Effector CD8-positive, alpha-beta T cell (primary cell): ENCODE data around the gene KRT83.

Source experiments
- DNase-seq: peaks from one replicate; lab custom pipeline; 2025; lab: John Stamatoyannopoulos, UW
- total RNA-seq, 4 experiments: gene quantifications; one replicate each; lab custom pipeline; 2026; lab: John Stamatoyannopoulos, UW

KRT83 gene
- 0 reads per million in 4 experiments for total RNA-seq

- DNase-seq = no peak
Measured at GRCh38 chr12:52320784-52321400, at the start of gene KRT83. Gene KRT83, minus strand, starts transcription at chr12:52321398. Its CDS starts 63 bp downstream, at chr12:52321335.

GRCh38 chr12:52369809-52370208, 48.6 kb upstream of the KRT83 start:
- no peak for DNase-seq

GRCh38 chr12:52369211-52369610, 48.0 kb upstream of the KRT83 start:
- DNase-seq = no peak

GRCh38 chr12:52368508-52368907, 47.3 kb upstream of the KRT83 start:
- no peak for DNase-seq

GRCh38 chr12:52367876-52368275, 46.7 kb upstream of the KRT83 start:
- DNase-seq = no peak

- DNase-seq = no peak
Measured at GRCh38 chr12:52366738-52367485, 45.7 kb upstream of the KRT83 start, which contains the start of gene KRT85. Gene KRT85, minus strand, starts transcription at chr12:52367481. Its CDS starts 76 bp downstream, at chr12:52367405.

GRCh38 chr12:52364901-52365489, 43.8 kb upstream of the KRT83 start:
- DNase-seq = no peak

- no peak for DNase-seq
Measured at GRCh38 chr12:52364061-52364460, 42.9 kb upstream of the KRT83 start.

GRCh38 chr12:52363111-52363679, 42.0 kb upstream of the KRT83 start:
- no peak for DNase-seq

GRCh38 chr12:52362118-52362726, 41.0 kb upstream of the KRT83 start:
- no peak for DNase-seq

GRCh38 chr12:52361553-52361952, 40.4 kb upstream of the KRT83 start:
- DNase-seq = no peak

- no peak for DNase-seq
Measured at GRCh38 chr12:52360663-52361271, 39.6 kb upstream of the KRT83 start.

- no peak for DNase-seq
Measured at GRCh38 chr12:52360106-52360662, 39.0 kb upstream of the KRT83 start.

GRCh38 chr12:52359621-52360061, 38.4 kb upstream of the KRT83 start:
- DNase-seq = no peak

- DNase-seq = no peak
Measured at GRCh38 chr12:52358575-52359350, 37.6 kb upstream of the KRT83 start.

GRCh38 chr12:52356762-52357580, 35.8 kb upstream of the KRT83 start:
- DNase-seq = no peak

- no peak for DNase-seq
Measured at GRCh38 chr12:52356031-52356761, 35.0 kb upstream of the KRT83 start.

GRCh38 chr12:52355176-52355575, 34.0 kb upstream of the KRT83 start:
- DNase-seq = no peak

GRCh38 chr12:52354200-52354599, 33.0 kb upstream of the KRT83 start:
- DNase-seq = no peak
